Stimulated activated CD8-positive, alpha-beta memory T cell treated with anti-CD3 and anti-CD28 coated beads, Interleukin-15, amount 100 ng/mL, for 4 hours (primary cell): ENCODE data around the gene IL11.

Experiments
- DNase-seq, 2 donors: peaks; one replicate each; pipeline ENCODE4 v3.0.0-alpha.2; 2020; ENCODE audit warnings: low read depth in 2 of 2

IL11 gene

DNA sequence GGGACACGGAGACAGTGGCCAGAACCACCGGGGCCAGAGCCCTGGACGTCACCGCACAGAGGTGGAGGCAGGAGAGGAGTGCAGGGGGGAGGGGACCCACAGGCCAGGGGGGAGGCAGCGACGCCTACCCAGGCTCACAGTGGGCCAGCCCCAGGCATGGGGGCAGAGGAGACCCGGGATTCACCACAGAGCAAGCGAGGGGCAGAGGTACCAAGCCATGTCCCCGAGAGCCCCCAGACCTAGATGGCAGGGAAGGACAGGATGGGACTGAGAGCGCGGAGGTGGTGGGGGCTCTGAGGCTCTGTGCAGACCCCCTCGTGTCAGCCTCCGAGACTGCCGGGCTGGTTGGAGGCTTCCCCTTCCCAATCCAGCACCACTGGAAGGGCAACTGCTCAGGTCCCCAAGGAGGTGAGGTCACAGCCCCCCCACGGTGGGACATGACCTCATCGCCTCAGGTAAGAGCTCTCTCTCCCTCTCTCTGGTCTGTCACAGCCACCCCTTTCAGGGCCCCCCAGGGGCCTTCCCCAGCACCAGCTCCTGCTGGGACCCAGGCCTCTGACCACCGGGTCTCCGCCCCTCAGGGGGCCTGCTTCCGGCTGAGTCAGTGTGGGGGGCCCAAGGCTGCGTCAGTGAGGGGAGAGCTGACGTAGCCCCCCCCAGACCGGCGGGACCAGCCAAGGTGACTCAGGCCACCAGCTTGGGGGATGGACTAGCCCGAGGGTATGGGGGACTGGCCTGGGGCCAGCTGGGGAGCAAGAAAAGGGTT lies 2.2 kb upstream of the IL11 start:
- no peak for DNase-seq

- DNase-seq: no peak
These were observed 484 bp downstream of the IL11 start for GRCh38 chr19:55369653-55370304.

DNA sequence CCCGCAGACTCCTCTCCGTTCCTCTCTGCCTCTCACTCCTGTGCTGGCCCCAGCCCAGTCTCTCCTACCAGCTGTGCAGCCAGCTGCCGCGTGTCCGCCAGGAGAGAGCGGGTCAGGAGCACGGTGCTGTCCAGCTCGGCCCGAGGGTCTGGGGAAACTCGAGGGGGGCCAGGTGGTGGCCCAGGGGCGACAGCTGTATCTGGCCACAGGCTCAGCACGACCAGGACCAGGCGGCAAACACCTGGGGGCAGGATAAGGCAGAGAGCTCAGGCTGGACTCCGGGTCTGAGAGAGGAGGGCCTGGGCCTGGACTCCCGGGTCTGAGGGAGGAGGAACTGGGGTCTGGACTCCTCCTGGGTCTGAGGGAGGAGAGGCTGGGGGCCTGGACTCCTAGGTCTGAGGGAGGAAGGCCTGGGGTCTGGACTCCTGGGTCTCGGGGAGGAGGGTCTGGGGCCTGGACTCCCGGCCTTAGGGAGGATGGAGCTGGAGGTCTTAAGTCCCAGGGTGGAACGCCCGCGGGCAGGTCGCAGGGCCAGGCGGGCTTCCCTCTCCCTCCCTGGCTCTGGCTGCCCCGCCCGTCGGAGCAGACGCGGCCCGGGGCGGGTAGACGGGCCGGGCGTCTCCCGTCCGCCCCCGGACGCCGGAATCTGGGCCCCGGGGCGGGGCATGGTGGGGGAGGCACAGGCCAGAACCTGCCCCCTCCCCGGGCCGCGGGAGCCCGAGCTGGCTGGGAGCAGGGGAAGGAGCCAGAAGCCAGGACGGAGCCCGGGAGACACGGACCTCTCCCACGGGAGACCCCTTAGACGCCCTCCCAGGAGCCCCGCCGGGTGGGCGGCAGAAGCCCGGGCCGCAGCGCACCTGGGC lies 1.3 kb downstream of the IL11 start:
- no peak for DNase-seq

DNA sequence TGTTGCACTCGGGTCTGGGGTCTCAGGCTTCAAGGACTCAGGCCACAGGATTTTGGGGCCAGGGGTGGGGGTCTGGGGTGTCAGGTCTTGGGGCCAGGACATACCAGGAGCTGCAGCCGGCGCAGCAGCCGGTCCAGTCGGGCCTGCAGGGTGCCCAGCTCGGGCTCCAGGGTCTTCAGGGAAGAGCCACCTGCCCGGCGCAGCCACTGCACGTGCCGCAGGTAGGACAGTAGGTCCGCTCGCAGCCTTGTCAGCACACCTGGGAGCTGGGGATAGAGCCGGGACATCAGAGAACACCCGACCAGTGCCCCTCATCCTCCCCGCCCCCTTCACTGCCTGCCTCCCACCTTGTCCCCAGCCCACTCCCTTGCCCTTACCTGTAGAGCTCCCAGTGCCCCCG lies 2.2 kb downstream of the IL11 start:
- DNase-seq: no peak

- no peak for DNase-seq
These were observed 3.5 kb downstream of the IL11 start for GRCh38 chr19:55366790-55367189.

GRCh38 chr19:55365964-55366363 lies 4.3 kb downstream of the IL11 start:
- no peak for DNase-seq

GRCh38 chr19:55365245-55365644 lies 5.0 kb downstream of the IL11 start:
- DNase-seq: no peak

DNA sequence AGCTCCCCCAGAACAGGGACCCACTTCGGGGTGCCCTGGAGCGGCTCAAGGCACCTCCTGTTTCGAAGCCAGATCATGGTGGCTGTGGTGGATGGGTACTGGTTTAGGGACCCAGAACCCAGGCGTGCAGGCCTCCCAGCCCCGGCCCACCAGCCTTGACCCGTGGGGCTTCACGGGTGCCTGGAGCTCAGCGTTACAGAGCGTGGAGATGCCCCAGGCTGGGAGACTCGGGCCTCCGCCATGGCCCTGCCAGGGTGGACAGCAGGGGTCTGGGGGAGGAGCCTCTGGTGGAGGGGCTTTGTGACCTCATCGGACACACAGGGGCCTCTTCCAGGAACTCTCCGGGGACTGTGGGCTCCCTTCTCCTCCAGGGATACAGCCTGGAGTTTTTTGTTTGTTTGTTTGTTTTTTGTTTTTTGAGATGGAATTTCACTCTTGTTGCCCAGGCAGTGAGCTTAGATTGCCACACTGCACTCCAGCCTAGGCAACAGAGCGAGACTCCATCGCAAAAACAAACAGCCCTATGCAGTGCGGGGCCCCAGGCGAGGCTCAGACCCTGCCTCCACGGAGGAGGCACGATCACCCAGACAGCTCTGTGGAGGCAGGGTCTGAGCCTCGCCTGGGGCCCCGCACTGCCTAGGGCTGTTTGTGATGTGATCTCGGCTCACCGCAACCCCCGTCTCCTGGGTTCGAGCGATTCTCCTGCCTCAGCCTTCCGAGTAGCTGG lies 7.1 kb downstream of the IL11 start, which contains the start of gene GARIN5B:
TSS of gene GARIN5B (minus strand) at position 271 of the 727 bp plus-strand sequence. CDS start at position 77, 194 bp downstream.
- DNase-seq: no peak

GRCh38 chr19:55362174-55362989 lies 7.9 kb downstream of the IL11 start:
- no peak for DNase-seq

GRCh38 chr19:55360902-55361301 lies 9.4 kb downstream of the IL11 start:
- no peak for DNase-seq

GRCh38 chr19:55358943-55359908 lies 11.0 kb downstream of the IL11 start:
- DNase-seq: no peak

DNA sequence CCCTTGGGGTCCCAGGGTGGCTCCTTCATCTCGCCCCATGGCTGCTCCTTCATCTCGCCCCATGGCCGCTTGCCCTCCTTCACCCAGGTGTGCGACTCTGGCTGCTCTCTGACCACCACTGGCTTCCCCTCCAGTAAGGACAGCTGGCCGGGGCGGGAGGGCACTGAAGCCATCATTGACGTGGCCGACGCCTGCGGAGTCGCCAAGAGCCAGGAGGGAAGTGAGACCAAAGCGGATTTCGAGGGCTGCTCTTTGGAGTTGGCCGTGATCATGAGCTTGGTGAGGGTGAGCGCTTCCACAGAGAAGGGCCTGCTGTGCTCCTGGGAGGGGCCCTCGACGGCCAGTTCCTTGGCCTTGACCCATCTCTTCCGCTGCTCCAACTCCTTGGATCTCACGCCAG lies 11.8 kb downstream of the IL11 start:
- no peak for DNase-seq

- DNase-seq: no peak
These were observed 14.9 kb downstream of the IL11 start for GRCh38 chr19:55355213-55355821.

- no peak for DNase-seq
These were observed 15.5 kb downstream of the IL11 start, which contains the start of gene COX6B2 for GRCh38 chr19:55354698-55355212. COX6B2 (minus strand) TSS chr19:55354719; CDS start chr19:55354521, 198 bp downstream.

DNA sequence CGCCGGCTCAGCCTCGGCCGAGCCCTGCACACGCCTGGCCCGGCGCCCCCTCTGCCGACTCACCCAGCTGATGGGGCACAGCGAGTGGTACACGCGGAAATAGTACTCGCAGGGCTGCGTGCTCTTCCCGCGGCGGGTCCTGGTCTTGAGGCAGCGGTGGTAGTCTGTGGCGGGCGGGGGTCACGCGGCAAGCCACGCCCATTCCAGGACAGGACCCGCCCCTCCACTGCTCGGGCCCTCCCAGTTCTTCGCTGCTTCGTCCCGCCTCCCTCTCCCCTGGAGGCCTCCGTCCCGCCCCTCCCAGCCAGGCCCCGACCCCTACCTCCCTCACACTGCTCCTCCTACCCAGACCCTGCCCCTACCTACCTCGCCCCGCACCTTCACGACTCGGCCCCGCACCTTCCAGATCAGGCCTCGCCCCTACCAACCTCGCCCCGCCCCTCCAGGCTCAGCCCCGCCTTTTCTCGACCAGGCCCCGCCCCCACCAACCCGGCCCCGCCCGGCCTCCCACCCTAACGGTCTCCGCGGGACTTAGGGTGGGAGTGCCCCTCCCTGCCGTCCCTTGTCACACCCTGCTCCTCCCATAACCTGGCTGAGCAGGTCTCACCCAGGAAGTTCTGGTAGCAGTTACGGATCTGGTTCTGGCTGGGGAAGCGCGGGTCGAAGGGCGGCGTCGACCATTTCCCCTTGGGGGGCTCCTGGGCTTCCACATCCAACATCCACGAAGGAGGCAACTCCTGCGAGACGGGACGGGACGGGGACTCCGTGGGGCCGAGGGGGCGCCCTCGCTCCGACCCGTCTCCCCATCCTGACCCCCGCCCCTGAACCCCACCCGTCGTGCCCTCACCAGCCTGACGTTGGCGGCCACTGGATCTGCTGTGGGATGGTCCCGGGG lies 16.2 kb downstream of the IL11 start:
- peak in 1 of 2 donors; percentile 23 for DNase-seq

DNA sequence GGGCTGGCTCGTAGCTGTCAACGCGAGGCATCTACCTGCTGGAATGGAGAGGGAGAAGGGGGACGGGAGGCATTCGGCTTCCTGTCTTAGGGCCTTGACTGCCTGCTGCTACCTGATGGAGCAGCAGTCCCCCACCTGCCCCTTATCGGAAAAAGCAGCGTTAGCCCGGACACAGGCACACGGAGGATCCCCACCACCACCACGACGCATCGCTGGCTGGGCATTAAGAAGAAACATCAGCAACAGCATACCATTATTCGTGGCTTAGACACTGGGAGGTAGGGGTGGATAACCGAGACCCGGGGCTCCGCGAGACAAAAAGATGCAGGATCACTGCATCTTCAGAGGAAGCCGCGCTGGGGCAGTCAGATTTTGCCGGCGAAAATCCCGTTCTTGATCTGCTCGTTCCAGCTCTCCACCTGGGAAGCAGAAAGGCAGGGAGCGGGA lies 16.9 kb downstream of the IL11 start:
- DNase-seq: no peak

GRCh38 chr19:55352549-55353145 lies 17.6 kb downstream of the IL11 start:
- no peak for DNase-seq
